Neuronal stem cell (in vitro differentiated cells): Measurements from ENCODE around the gene FGD2.
A peak's percentile ranks its signal among the peaks of the same experiment; 100 is the strongest.

Source experiments
- DNase-seq: peaks from one replicate; pipeline ENCODE4 v3.0.0-alpha.2; 2013; ENCODE audit warnings: low spot score
- H2AFZ ChIP-seq: one replicate; pipeline ENCODE4 v1.6.1; 2013; ENCODE audit warnings: mild to moderate bottlenecking, low read length, inconsistent platforms
- H2AK5ac ChIP-seq: 2 replicates; pipeline ENCODE4 v1.6.1; 2013; ENCODE audit warnings: low read depth, mild to moderate bottlenecking, inconsistent platforms, low read length, moderate library complexity, mixed read lengths
- H2BK120ac ChIP-seq: 2 replicates; pipeline ENCODE4 v1.6.1; 2013; ENCODE audit warnings: low read depth, mild to moderate bottlenecking, inconsistent platforms, low read length, moderate library complexity, mixed read lengths
- H2BK12ac ChIP-seq: one replicate; pipeline ENCODE4 v1.6.1; 2013; ENCODE audit warnings: low read length, inconsistent platforms
- H2BK15ac ChIP-seq: 2 replicates; pipeline ENCODE4 v1.6.1; 2013; ENCODE audit warnings: mild to moderate bottlenecking, low read length, inconsistent platforms, mixed read lengths
- H2BK5ac ChIP-seq: one replicate; pipeline ENCODE4 v1.6.1; 2013; ENCODE audit warnings: inconsistent platforms, mild to moderate bottlenecking, low read length, moderate library complexity
- H3K14ac ChIP-seq: one replicate; pipeline ENCODE4 v1.6.1; 2013; ENCODE audit warnings: low read length, inconsistent platforms
- H3K18ac ChIP-seq: 2 replicates; pipeline ENCODE4 v1.6.1; 2013; ENCODE audit warnings: low read length, inconsistent platforms
- H3K23ac ChIP-seq: 2 replicates; pipeline ENCODE4 v1.6.1; 2013; ENCODE audit warnings: low read depth, mild to moderate bottlenecking, mixed read lengths, low read length, inconsistent platforms; ENCODE audit not compliant: poor library complexity
- H3K27ac ChIP-seq: replicated peaks from 3 replicates; pipeline ENCODE4 v1.5.1; 2013; ENCODE audit warnings: low read length, inconsistent platforms
- H3K27me3 ChIP-seq, 3 experiments: 2 replicates each; pipeline ENCODE4 v1.6.1; 2013; ENCODE audit warnings: low read length in 3 of 3, mild to moderate bottlenecking in 2 of 3, inconsistent platforms in 1 of 3, low read depth in 1 of 3, mixed read lengths in 1 of 3, moderate library complexity in 1 of 3; ENCODE audit not compliant: control insufficient read depth in 3 of 3, insufficient read depth in 3 of 3
- H3K36me3 ChIP-seq, 2 donors: replicated peaks in 1 of 2; 2 replicates each; pipeline ENCODE4 v1.6.1; 2013; ENCODE audit warnings: low read length in 2 of 2; ENCODE audit not compliant: control insufficient read depth in 2 of 2, insufficient read depth in 2 of 2
- H3K4ac ChIP-seq: 2 replicates; pipeline ENCODE4 v1.6.1; 2013; ENCODE audit warnings: inconsistent platforms, mild to moderate bottlenecking, low read length, moderate library complexity
- H3K4me1 ChIP-seq, 2 donors: 1 replicate in 1 of 2; 2 replicates in 1 of 2; pipeline ENCODE4 v1.6.1; 2013; ENCODE audit warnings: low read length in 2 of 2, low read depth in 1 of 2; ENCODE audit not compliant: control insufficient read depth in 2 of 2, insufficient read depth in 1 of 2
- H3K4me2 ChIP-seq: one replicate; pipeline ENCODE4 v1.6.1; 2013; ENCODE audit warnings: mild to moderate bottlenecking, low read length, inconsistent platforms; ENCODE audit not compliant: insufficient read depth, poor library complexity, severe bottlenecking
- H3K4me3 ChIP-seq, 2 donors: 2 replicates each; pipeline ENCODE4 v1.5.1; 2013; ENCODE audit warnings: low read length in 2 of 2, mild to moderate bottlenecking in 2 of 2, inconsistent platforms in 1 of 2, moderate library complexity in 1 of 2
- H3K79me1 ChIP-seq: one replicate; pipeline ENCODE4 v1.6.1; 2013; ENCODE audit warnings: low read depth, mild to moderate bottlenecking, inconsistent platforms, low read length, moderate library complexity
- H3K9ac ChIP-seq: one replicate; pipeline ENCODE4 v1.6.1; 2013; ENCODE audit warnings: mild to moderate bottlenecking, low read depth, low read length, inconsistent platforms; ENCODE audit not compliant: poor library complexity
- H3K9me3 ChIP-seq, 2 donors: replicated peaks in 1 of 2; 2 replicates each; pipeline versions ENCODE3 to v1.6.1; 2013; ENCODE audit warnings: low read length in 2 of 2, mild to moderate bottlenecking in 2 of 2, inconsistent platforms in 1 of 2, low read depth in 1 of 2, mixed read lengths in 1 of 2, moderate library complexity in 1 of 2; ENCODE audit not compliant: control insufficient read depth in 2 of 2, insufficient read depth in 1 of 2
- H4K8ac ChIP-seq: one replicate; pipeline ENCODE4 v1.6.1; 2013; ENCODE audit warnings: low read depth, mild to moderate bottlenecking, inconsistent platforms, low read length, moderate library complexity
- H4K91ac ChIP-seq: one replicate; pipeline ENCODE4 v1.6.1; 2013; ENCODE audit warnings: low read length, low read depth, mild to moderate bottlenecking, inconsistent platforms; ENCODE audit not compliant: poor library complexity
- WGBS, 2 donors: extraction: QIAGEN DNeasy Blood & Tissue Kit; methylation state at CpG; one replicate each; pipeline ENCODE4 v1.1.7; 2013; ENCODE audit warnings: missing lambda C conversion rate in 2 of 2, mixed read lengths in 1 of 2; ENCODE audit not compliant: insufficient read length in 2 of 2, insufficient replicate concordance in 1 of 2; ENCODE audit errors: extremely low coverage in 2 of 2; 5-methylcytosine and 5-hydroxymethylcytosine counted together

FGD2 gene

DNA sequence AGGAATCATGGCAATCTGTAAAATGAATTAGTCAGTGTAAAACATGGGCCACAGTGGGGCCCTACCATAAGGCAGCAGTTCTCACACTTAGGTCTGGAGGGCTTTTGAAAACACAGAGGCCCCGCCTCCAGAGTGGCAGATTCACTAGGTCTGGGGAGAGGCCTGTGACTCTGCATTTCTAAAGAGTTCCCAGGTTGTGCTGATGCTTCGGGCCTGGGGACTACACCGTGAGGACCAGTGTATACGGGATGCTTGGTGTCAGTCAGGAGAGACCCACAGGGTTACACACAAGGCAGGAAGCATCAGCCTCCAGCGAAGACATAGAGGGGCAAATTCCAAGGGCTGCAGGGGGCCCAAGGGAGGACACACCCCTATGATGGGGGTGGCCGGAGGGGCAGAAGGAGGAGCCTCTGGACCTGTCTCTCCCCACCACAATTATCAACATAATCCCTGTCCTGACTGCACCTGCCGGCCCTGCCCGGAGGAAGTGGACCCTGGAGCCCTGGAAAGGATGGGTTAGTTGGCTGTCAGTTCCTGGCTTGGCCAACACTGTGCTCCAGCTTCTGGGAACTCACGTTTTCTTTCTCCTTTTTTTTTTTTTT is 46.7 kb downstream of the FGD2 start:
- Histone ChIP-seq H2BK120ac (no peak overlapping the region), H2AFZ (no peak overlapping the region), H2AK5ac (peak overlapping the region; percentile 42), H3K27me3 (no peaks in the 10 kb centered on the region), H4K8ac (no peak overlapping the region), H2BK5ac (no peak overlapping the region), H3K9me3 (no peaks in the 10 kb centered on the region), H3K4me2 (no peak overlapping the region), H3K14ac (peak overlapping the region; percentile 14), H3K18ac (peak overlapping the region; percentile 68), H3K79me1 (no peaks in the 10 kb centered on the region), H3K4ac (no peak overlapping the region), H2BK12ac (no peak overlapping the region), H2BK15ac (peak overlapping the region; percentile 31), H3K27ac (no peak overlapping the region), H3K36me3 (no peaks in the 10 kb centered on the region), H3K9ac (no peak overlapping the region), H4K91ac (no peak overlapping the region), H3K4me3 (no peak overlapping the region), H3K23ac (peak overlapping the region; percentile 6), H3K4me1 (peaks cover 12 to 14% of the 10 kb centered on the region in 2 donors)
- WGBS, 2 donors, result no CpG with 5 or more reads among the region's 9 CpGs
- no peak for DNase-seq

DNA sequence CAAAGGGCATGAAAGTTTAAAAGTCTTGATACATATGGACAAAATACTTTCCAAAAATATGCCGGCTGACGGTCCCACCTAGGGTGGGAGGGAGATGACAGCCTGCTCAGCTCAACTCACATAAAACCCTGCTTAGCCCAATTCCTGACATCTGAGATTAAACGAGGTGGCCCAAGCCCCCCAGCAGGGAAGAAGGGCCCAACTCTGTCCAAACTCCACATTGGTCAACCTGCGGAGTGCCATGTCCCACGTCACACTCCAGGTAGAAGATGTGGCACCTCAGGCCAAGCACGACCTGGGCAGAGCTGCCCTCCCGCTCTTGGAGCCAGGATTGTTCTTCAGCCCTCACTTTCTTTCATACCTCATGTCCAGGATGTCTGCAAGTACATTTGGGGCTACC is 48.2 kb downstream of the FGD2 start:
- no peak overlapping the region for H2BK12ac ChIP-seq
- H3K9ac ChIP-seq, result no peak overlapping the region
- H2BK5ac ChIP-seq, result no peak overlapping the region
- no peak for DNase-seq
- no peak overlapping the region for H2BK120ac ChIP-seq
- no peak overlapping the region for H3K4me3 ChIP-seq
- H3K14ac ChIP-seq, result no peak overlapping the region
- H4K8ac ChIP-seq, result no peak overlapping the region
- H3K27ac ChIP-seq, result no peak overlapping the region
- H3K4me2 ChIP-seq, result no peak overlapping the region
- no peak overlapping the region for H4K91ac ChIP-seq
- H3K27me3 ChIP-seq, result no peaks in the 10 kb centered on the region
- no peak overlapping the region for H3K4ac ChIP-seq
- no peak overlapping the region for H3K23ac ChIP-seq
- H3K4me1 ChIP-seq, result peaks cover 12 to 14% of the 10 kb centered on the region in 2 donors
- H2BK15ac ChIP-seq, result no peak overlapping the region
- no CpG with 5 or more reads among the region's 7 CpGs for WGBS, 2 donors
- H3K18ac ChIP-seq, result no peak overlapping the region
- no peak overlapping the region for H2AFZ ChIP-seq
- no peak overlapping the region for H2AK5ac ChIP-seq
- H3K36me3 ChIP-seq, result no peaks in the 10 kb centered on the region
- no peaks in the 10 kb centered on the region for H3K9me3 ChIP-seq
- no peaks in the 10 kb centered on the region for H3K79me1 ChIP-seq

DNA sequence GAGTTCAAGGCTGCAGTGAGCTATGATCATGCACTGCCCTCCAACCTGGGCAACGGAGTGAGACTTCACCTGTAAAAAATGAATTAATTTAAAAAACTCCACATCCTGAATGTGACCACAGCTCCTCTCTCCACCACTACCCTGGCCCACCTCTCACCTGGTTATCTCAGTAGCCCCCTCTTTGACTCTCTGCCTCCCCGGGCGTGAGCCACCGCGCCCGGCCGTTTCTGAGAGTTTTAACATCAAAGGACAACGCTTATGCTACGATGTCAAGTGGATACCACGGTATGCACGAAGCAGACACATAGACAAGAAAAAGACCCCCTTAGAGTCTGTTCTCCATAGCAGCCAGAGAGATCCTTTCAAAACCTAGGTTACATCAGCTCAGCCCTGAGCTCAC is 48.7 kb downstream of the FGD2 start:
- Histone ChIP-seq H4K91ac (no peak overlapping the region), H4K8ac (no peak overlapping the region), H2BK15ac (no peak overlapping the region), H2AFZ (no peak overlapping the region), H3K4me3 (no peak overlapping the region), H2BK5ac (no peak overlapping the region), H3K27ac (no peak overlapping the region), H3K18ac (no peak overlapping the region), H3K4ac (no peak overlapping the region), H3K23ac (no peak overlapping the region), H3K36me3 (no peaks in the 10 kb centered on the region), H3K9me3 (no peaks in the 10 kb centered on the region), H3K4me1 (peaks cover 12 to 15% of the 10 kb centered on the region in 2 donors), H2BK12ac (no peak overlapping the region), H3K27me3 (no peaks in the 10 kb centered on the region), H3K4me2 (no peak overlapping the region), H2AK5ac (no peak overlapping the region), H3K14ac (no peak overlapping the region), H3K79me1 (no peaks in the 10 kb centered on the region), H2BK120ac (no peak overlapping the region), H3K9ac (no peak overlapping the region)
- no CpG with 5 or more reads among the region's 11 CpGs for WGBS, 2 donors
- no peak for DNase-seq

DNA sequence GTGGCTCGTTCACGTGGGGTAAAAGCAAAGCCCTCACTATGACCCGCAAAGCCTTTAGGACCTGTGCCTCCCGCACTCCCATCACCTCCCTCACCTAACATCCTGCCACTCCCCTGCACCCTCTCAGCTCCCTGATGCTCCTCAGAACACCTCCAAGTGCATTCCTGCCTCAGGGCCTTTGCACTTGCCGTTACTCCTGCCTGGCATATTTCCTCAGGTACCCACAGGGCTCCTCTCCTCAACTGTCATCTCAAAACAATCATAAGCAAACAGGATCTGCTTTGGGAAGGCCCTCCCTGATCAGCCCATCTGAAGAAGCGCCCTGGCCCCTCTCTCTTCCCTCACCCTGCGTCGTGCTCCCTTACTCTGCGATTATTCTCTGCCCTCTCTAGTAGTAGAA is 49.1 kb downstream of the FGD2 start:
- Histone ChIP-seq H3K14ac (no peak overlapping the region), H3K18ac (peak overlapping the region; percentile 63), H3K36me3 (no peaks in the 10 kb centered on the region), H2BK120ac (no peak overlapping the region), H2BK12ac (peak overlapping the region; percentile 36), H3K4ac (no peak overlapping the region), H3K27me3 (no peaks in the 10 kb centered on the region), H2BK15ac (no peak overlapping the region), H3K4me1 (peaks cover 14 to 19% of the 10 kb centered on the region in 2 donors), H4K91ac (no peak overlapping the region), H3K23ac (no peak overlapping the region), H3K4me2 (no peak overlapping the region), H3K9me3 (no peaks in the 10 kb centered on the region), H3K79me1 (no peaks in the 10 kb centered on the region), H2BK5ac (peak overlapping the region; percentile 43), H3K4me3 (no peak overlapping the region), H2AFZ (no peak overlapping the region), H4K8ac (no peak overlapping the region), H3K9ac (no peak overlapping the region), H2AK5ac (no peak overlapping the region), H3K27ac (no peak overlapping the region)
- no CpG with 5 or more reads among the region's 9 CpGs for WGBS, 2 donors
- no peak for DNase-seq
